OCI-M2 (cell line): ENCODE data around the gene ALB.

Experiments used
- DNase-seq: peaks from one replicate; lab custom pipeline; 2025; ENCODE audit not compliant: unreplicated experiment; lab: John Stamatoyannopoulos, UW

Gene ALB

GRCh38 chr4:73408181-73408867 lies 4.2 kb downstream of the ALB start:
- DNase-seq, result no peak

GRCh38 chr4:73409012-73409862 lies 5.2 kb downstream of the ALB start:
- DNase-seq, result no peak

DNA sequence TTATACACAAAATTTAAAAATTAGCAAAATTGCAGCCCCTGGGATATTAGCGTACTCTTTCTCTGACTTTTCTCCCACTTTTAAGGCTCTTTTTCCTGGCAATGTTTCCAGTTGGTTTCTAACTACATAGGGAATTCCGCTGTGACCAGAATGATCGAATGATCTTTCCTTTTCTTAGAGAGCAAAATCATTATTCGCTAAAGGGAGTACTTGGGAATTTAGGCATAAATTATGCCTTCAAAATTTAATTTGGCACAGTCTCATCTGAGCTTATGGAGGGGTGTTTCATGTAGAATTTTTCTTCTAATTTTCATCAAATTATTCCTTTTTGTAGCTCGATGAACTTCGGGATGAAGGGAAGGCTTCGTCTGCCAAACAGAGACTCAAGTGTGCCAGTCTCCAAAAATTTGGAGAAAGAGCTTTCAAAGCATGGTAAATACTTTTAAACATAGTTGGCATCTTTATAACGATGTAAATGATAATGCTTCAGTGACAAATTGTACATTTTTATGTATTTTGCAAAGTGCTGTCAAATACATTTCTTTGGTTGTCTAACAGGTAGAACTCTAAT lies 6.0 kb downstream of the ALB start:
- no peak for DNase-seq

- DNase-seq, result no peak
These were observed 7.0 kb downstream of the ALB start for GRCh38 chr4:73410916-73411730.

GRCh38 chr4:73411731-73412414 lies 7.8 kb downstream of the ALB start:
- no peak for DNase-seq

GRCh38 chr4:73413294-73413755 lies 9.2 kb downstream of the ALB start:
- DNase-seq, result no peak

GRCh38 chr4:73414936-73415271 lies 10.8 kb downstream of the ALB start:
- DNase-seq, result no peak

GRCh38 chr4:73415807-73416238 lies 11.7 kb downstream of the ALB start:
- no peak for DNase-seq

DNA sequence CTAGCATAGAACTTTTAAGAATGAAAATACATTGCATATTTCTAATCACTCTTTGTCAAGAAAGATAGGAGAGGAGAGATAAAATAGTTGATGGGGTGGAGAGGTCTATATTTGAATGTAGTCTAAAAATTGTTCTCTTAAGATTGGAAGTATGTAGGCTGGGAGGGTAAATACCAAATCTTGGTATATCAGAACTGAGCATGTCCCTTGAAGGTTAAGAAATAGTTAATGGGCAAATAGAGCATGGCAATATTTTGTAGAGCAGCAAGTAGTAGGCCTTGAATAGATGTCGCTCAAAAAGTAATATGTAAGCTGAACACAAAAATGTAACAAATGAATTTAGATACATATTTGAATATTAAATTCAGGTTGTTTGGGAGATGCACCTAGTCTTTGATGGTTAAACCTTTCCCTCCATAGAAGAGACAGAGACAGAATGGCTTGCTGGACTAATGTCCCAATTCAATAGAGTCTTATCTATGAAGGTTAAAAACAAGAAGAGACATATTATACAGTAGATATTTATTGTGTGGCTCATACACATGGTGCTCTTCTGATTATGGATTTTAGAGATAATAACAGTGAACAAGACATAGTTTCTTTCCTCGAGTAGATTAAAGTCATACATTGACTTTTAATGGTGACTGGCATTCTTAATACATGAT lies 12.5 kb downstream of the ALB start:
- DNase-seq, result no peak

DNA sequence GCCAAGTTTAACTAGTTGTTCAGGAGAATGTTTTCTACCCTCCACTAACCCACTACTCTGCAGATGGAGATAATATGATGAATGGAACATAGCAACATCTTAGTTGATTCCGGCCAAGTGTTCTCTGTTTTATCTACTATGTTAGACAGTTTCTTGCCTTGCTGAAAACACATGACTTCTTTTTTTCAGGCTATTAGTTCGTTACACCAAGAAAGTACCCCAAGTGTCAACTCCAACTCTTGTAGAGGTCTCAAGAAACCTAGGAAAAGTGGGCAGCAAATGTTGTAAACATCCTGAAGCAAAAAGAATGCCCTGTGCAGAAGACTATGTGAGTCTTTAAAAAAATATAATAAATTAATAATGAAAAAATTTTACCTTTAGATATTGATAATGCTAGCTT lies 13.3 kb downstream of the ALB start:
- no peak for DNase-seq

DNA sequence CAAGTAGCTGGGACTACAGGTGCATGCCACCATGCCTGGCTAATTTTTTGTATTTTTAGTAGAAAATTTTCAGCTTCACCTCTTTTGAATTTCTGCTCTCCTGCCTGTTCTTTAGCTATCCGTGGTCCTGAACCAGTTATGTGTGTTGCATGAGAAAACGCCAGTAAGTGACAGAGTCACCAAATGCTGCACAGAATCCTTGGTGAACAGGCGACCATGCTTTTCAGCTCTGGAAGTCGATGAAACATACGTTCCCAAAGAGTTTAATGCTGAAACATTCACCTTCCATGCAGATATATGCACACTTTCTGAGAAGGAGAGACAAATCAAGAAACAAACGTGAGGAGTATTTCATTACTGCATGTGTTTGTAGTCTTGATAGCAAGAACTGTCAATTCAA lies 13.9 kb downstream of the ALB start:
- DNase-seq, result no peak

DNA sequence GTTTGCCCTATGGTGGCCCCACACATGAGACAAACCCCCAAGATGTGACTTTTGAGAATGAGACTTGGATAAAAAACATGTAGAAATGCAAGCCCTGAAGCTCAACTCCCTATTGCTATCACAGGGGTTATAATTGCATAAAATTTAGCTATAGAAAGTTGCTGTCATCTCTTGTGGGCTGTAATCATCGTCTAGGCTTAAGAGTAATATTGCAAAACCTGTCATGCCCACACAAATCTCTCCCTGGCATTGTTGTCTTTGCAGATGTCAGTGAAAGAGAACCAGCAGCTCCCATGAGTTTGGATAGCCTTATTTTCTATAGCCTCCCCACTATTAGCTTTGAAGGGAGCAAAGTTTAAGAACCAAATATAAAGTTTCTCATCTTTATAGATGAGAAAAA lies 14.6 kb downstream of the ALB start:
- DNase-seq, result no peak

- DNase-seq, result no peak
These were observed 15.3 kb downstream of the ALB start for GRCh38 chr4:73419106-73420038.

DNA sequence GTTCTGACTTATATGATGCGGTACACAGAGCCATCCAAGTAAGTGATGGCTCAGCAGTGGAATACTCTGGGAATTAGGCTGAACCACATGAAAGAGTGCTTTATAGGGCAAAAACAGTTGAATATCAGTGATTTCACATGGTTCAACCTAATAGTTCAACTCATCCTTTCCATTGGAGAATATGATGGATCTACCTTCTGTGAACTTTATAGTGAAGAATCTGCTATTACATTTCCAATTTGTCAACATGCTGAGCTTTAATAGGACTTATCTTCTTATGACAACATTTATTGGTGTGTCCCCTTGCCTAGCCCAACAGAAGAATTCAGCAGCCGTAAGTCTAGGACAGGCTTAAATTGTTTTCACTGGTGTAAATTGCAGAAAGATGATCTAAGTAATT lies 16.5 kb downstream of the ALB start:
- DNase-seq, result no peak

- DNase-seq, result no peak
These were observed 17.8 kb downstream of the ALB start for GRCh38 chr4:73421708-73422457.

- DNase-seq, result no peak
These were observed 18.3 kb downstream of the ALB start for GRCh38 chr4:73422458-73422752.

GRCh38 chr4:73423184-73423583 lies 19.1 kb downstream of the ALB start:
- no peak for DNase-seq

- no peak for DNase-seq
These were observed 22.6 kb downstream of the ALB start for GRCh38 chr4:73426666-73427065.

GRCh38 chr4:73429118-73429517 lies 25.0 kb downstream of the ALB start:
- no peak for DNase-seq
